GM13976 (cell line): Measurements from ENCODE around the gene COMP.

Experiments used
- DNase-seq: peaks from one replicate; pipeline ENCODE4 v3.0.0; 2012; ENCODE audit warnings: low spot score
- in situ Hi-C: fragments of 300-500 bp; cut with MboI; formaldehyde crosslinking; loops from one replicate; pipeline ENCODE4 v1.12.0; 2022; ENCODE audit warnings: low sequenced_read_pairs, mixed read lengths, inconsistent platforms; ENCODE audit not compliant: unreplicated experiment
- TF ChIP-seq, protein P1 (sequence below): IDR thresholded peaks from 2 replicates; pipeline ENCODE4 v1.5.1; 2012; ENCODE audit warnings: borderline replicate concordance, mild to moderate bottlenecking; ENCODE audit not compliant: insufficient read depth; ENCODE audit errors: extremely low read depth, missing control alignments, control extremely low read depth

COMP gene

DNA sequence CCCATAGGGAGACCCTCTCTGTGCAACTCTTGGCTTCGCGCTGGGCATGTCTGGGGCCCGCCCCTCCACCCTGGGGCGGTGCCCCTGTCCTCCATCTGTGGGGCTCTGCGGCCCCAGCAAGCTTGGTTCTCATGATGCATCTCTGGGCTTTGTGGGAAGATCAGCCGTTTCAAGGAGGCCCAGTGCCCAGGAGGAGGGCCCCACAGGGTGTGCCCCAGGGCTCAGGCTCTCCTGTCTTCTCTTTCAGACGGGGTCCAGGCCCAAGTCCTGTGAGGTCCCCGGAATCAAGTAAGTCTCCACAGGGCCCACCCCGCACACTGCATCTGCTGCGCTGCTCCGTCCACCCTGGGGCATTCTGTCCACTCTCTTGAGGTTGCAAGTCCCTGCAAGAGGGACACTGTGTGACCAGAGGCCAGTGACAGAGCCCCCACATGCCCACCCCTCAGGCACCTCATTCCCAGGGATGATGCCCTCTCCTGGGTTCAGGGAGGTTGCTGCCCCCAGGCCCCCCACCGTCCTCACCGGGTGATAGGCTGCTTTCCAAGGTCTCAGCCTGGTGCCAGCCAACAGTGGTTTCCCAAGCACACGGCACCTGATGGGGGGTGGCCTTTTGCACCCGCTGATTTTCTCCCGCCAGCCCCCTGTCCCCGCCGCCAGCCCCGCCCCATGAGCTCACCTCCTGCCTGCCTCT lies 31.7 kb downstream of the COMP start:
- in situ Hi-C loops: no loop called here
- TF ChIP-seq, protein P1, sequence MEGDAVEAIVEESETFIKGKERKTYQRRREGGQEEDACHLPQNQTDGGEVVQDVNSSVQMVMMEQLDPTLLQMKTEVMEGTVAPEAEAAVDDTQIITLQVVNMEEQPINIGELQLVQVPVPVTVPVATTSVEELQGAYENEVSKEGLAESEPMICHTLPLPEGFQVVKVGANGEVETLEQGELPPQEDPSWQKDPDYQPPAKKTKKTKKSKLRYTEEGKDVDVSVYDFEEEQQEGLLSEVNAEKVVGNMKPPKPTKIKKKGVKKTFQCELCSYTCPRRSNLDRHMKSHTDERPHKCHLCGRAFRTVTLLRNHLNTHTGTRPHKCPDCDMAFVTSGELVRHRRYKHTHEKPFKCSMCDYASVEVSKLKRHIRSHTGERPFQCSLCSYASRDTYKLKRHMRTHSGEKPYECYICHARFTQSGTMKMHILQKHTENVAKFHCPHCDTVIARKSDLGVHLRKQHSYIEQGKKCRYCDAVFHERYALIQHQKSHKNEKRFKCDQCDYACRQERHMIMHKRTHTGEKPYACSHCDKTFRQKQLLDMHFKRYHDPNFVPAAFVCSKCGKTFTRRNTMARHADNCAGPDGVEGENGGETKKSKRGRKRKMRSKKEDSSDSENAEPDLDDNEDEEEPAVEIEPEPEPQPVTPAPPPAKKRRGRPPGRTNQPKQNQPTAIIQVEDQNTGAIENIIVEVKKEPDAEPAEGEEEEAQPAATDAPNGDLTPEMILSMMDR: no peak

DNA sequence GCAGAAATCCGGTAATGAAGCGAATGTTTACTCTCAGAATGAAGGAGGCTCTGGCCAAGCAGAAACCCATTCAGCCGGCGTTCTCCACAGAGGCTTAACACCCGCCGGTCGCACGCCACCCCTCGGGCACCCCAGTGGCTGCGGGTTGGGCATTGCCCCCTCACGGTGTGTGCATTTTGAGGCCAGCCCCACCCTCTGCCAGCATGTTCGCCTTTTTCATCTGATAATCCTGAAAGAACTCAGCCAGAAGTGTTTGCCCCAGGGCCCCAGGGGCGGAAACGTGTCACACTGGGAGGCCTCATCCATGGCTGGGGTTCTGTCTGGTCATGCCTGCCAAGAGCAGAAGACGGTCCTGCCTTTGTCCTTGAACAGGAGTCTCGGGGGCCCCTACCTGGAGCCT lies 34.2 kb downstream of the COMP start:
- in situ Hi-C loops: no loop called here
- DNase-seq: no peak
- TF ChIP-seq, protein P1: no peak

More for the DNA sequence above, 31.7 kb downstream of the COMP start:
- DNase-seq: no peak

DNA sequence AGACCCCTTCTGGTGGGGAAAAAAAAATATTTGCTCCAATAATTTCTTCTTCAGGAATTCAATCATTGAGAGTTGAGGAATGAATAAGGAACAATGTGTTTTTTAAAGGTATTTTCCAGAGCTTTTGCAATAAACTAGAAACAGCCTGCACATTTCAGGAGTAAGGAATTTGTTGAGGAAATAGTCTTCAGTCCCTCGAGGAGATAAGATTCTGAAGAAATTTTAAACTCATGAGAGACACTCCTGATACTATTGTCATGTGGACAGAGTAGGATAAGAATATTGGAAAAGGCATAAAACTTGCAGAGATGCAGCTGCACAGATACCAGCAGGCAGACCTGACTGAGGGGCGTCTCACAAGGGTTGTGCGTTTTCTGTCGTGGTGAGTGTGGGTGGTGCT lies 36.6 kb downstream of the COMP start:
- no peak for DNase-seq
- TF ChIP-seq, protein P1: no peak
- in situ Hi-C loops: no loop called here

DNA sequence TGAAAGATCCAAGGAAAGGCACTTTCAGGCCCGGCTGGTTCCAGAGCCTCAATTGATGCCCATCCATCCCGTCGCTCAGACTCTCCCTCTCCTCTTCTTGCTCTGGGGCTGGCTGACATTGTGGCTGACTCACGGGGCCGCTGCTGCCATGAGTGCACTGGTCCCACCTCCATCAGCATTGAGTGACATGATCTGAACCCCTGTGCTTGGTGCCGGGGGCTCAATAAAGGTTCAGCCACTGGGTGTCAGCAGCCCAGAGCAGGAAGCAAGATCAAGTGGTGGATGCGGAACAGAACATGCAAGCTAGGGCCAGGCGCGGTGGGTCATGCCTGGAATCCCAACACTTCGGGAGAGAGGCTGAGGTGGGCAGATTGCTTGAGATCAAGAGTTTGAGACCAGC lies 39.5 kb downstream of the COMP start:
- DNase-seq: no peak
- TF ChIP-seq, protein P1: no peak
- in situ Hi-C loops: no loop called here

DNA sequence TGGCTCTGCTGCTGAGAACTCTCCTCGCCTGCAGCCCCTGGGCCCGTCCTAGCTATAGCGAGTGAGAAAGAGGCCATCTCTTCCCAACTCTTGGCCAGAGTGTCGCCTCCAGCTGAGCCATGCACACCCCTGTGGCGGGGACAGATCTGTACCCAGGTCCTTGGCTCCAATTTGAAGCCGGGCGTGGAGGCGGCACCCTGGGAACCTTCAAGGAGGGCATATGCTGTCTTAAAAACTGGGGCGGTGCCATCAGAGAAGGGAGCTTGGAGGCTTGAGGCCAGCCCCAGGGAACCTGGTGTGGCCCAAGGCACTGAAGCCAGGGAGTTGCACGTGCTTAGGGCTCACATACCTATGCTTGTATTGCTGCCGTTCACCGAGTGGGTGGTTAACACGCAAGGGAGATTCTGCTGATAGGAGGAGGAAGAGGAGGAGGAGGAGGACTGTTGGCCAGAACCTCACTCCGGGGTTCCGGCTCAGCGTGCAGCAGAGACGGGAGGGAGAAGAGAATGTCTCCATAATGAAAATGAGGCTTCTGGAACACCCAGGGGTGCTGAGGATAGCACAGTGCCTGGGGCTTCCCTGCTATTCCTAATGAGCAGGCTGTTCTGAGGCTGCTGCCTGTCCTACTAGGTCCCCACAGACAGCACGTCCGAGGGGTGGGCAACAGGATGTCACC lies 40.7 kb downstream of the COMP start:
- TF ChIP-seq, protein P1: no peak
- in situ Hi-C loops: no loop called here
- no peak for DNase-seq

DNA sequence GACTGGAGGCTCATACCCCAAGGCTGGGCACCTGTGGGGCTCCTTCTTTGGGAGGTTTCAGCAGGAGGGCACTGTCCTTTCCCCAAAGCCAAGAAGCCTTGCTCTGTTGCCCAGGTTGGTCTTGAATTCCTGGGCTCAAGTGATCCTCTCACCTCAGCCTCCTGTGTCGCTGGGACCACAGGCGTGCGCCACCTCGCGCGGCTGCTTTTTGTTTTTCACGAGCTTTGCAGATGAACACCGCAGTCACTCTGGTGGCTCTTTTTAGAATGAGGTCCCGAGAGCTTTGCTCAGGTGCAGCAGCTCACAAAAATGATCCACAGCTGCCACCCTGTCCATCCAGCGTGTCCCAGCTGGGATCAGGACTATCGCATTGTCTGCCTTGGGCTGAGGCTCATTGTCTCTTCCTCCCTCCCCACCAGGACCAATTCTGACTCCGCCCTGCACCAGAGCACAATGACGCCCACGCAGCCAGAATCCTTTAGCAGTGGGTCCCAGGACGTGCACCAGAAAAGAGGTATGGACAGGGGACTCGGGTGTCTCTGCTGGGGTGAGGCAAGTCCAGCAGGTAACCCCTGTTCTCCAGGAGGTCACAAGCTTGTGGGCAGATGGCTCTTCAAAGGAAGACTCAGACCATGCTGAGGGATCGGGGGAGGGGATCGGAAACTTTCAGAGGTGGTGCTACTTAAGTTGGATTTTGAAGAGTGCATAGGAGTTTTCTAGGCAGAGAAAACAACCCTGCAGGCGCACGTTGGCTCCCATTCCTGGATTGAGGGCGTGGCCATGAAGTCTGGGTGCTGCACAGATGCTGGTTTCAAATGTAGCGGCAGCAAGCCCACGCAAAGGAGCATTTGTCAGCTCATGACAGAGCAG lies 41.5 kb downstream of the COMP start:
- DNase-seq: no peak
- TF ChIP-seq, protein P1: no peak
- in situ Hi-C loops: no loop called here
